Endothelial cell of umbilical vein (primary cell): Measurements from ENCODE around the gene UNC13D.

Experiments used
- EZH2 ChIP-seq: IDR thresholded peaks from 2 replicates; pipeline ENCODE4 v1.6.1; 2012; ENCODE audit warnings: borderline replicate concordance, low read depth, mild to moderate bottlenecking, moderate library complexity, low read length, inconsistent platforms; ENCODE audit not compliant: severe bottlenecking
- GATA2 ChIP-seq: IDR thresholded peaks from 2 replicates; pipeline ENCODE4 v1.7.0; 2011; ENCODE audit warnings: low read depth, mild to moderate bottlenecking, moderate library complexity, mixed read lengths, low read length; ENCODE audit not compliant: insufficient read length, insufficient read depth
- JUN ChIP-seq: IDR thresholded peaks from 2 replicates; pipeline ENCODE4 v1.6.1; 2011; ENCODE audit warnings: borderline replicate concordance, low read depth; ENCODE audit not compliant: insufficient read length, insufficient read depth
- POLR2A ChIP-seq: IDR thresholded peaks from 2 replicates; pipeline ENCODE4 v1.6.1; 2012; ENCODE audit warnings: low read depth, mild to moderate bottlenecking, control low read depth, low read length
- POLR2AphosphoS5 ChIP-seq: IDR thresholded peaks from 2 replicates; pipeline ENCODE4 v1.6.1; 2012; ENCODE audit warnings: low read depth, mild to moderate bottlenecking, control low read depth, low read length, moderate library complexity; ENCODE audit not compliant: insufficient read depth
- TF ChIP-seq, protein P1 (sequence below), 2 donors: IDR thresholded peaks; 1 replicate in 1 of 2; 2 replicates in 1 of 2; pipeline ENCODE4 v1.5.1; 2011; ENCODE audit warnings: low read length in 2 of 2, mild to moderate bottlenecking in 2 of 2, moderate library complexity in 2 of 2, control low read depth in 1 of 2, inconsistent platforms in 1 of 2, low read depth in 1 of 2; ENCODE audit not compliant: insufficient read depth in 1 of 2; ENCODE audit errors: extremely low read depth in 1 of 2
- TF ChIP-seq, protein P2 (sequence below): IDR thresholded peaks from 2 replicates; pipeline ENCODE4 v1.6.1; 2011; ENCODE audit not compliant: insufficient read depth, insufficient read length

DNA sequence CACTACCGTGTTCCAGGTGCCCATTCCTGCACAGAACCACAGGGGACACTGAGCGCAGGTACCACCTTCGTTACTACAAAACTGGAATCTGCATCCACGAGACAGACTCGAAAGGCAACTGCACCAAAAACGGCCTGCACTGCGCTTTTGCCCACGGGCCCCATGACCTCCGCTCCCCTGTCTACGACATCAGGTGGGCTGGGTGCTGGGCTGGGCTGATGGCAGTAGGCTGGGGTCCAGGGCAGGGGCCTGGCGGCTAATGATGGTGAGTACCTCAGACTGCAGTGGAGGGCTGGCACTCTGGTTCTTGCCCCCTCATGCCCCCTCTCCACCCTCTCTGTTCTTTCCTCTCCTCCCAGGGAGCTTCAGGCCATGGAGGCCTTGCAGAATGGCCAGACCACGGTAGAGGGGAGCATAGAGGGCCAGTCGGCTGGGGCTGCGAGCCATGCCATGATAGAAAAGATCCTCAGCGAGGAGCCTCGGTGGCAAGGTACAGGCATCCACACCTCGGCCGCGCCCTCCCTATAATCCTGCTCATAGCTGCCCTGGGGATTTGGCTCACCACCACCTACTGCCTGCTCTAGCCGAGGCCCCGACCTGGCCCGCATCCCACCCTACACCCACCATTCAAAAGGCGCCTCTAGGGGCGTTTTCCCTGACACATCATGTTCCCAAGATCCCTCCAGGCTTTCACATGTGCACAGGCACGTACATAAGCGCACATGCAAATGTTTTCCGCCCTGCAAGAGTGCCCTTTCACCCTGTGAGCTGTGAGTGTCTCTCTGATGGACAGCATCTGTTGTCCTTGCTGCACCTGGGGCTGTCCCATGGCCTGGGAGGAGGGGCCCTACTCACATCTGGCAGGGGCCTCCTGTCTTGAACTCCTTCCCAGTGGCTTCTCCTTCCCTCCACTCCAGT, 31.8 kb downstream of the UNC13D start:
- TF ChIP-seq, protein P1, sequence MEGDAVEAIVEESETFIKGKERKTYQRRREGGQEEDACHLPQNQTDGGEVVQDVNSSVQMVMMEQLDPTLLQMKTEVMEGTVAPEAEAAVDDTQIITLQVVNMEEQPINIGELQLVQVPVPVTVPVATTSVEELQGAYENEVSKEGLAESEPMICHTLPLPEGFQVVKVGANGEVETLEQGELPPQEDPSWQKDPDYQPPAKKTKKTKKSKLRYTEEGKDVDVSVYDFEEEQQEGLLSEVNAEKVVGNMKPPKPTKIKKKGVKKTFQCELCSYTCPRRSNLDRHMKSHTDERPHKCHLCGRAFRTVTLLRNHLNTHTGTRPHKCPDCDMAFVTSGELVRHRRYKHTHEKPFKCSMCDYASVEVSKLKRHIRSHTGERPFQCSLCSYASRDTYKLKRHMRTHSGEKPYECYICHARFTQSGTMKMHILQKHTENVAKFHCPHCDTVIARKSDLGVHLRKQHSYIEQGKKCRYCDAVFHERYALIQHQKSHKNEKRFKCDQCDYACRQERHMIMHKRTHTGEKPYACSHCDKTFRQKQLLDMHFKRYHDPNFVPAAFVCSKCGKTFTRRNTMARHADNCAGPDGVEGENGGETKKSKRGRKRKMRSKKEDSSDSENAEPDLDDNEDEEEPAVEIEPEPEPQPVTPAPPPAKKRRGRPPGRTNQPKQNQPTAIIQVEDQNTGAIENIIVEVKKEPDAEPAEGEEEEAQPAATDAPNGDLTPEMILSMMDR (IDR thresholded peaks at IDR 0.05; ENCODE audit: extremely low read depth in 1 of 2, insufficient read depth in 1 of 2, low read depth in 1 of 2, low read length in 2 of 2): no peak
- TF ChIP-seq POLR2A: no peak
- TF ChIP-seq EZH2: no peak
- TF ChIP-seq POLR2AphosphoS5: no peak
- TF ChIP-seq JUN: no peak
- TF ChIP-seq, protein P2, sequence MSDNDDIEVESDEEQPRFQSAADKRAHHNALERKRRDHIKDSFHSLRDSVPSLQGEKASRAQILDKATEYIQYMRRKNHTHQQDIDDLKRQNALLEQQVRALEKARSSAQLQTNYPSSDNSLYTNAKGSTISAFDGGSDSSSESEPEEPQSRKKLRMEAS: no peak
- TF ChIP-seq GATA2: no peak
